HG02571 (cell line): ENCODE results near the gene BUB3.
"Not testable (repeated sequence)": the region's sequence is repeated elsewhere in the genome, so short reads cannot be mapped to it uniquely, and the experiment has no call there.

Source experiments
- ATAC-seq: cut with Tn5 transposase; IDR thresholded peaks from one replicate; pipeline ENCODE4 v1.9.1; 2021; ENCODE audit warnings: mild to moderate bottlenecking, moderate library complexity; ENCODE audit not compliant: unreplicated experiment

Gene BUB3

DNA sequence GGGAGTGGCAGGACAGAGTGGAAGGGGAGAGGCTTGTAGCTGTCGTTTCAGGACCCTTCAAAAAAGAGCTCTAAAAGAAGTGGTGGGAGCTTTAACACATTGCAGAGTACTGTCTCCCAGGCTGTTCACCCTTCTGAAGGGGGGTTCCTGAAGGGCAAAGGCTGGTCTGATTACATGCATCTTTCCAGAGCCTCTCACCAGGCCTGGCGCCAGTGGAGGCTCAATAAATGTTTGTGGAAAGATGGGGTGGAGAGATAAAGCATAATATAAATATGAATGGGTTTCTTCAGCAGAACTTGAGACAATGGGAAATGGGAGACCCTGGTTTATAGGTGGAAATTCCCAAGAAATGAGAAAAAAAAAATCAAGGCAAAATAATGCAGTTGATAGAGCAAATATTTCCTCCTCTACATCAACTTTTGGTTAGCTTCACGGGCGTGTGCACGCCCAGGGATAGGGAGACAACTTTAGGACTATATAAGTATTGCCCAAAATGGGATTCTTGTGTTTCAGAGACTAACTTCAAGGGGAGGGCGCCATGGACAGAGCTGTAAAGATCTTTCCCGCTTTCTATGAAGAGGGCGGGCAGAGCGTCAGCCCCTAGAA lies 613 bp upstream of the BUB3 start:
- no peak for ATAC-seq

DNA sequence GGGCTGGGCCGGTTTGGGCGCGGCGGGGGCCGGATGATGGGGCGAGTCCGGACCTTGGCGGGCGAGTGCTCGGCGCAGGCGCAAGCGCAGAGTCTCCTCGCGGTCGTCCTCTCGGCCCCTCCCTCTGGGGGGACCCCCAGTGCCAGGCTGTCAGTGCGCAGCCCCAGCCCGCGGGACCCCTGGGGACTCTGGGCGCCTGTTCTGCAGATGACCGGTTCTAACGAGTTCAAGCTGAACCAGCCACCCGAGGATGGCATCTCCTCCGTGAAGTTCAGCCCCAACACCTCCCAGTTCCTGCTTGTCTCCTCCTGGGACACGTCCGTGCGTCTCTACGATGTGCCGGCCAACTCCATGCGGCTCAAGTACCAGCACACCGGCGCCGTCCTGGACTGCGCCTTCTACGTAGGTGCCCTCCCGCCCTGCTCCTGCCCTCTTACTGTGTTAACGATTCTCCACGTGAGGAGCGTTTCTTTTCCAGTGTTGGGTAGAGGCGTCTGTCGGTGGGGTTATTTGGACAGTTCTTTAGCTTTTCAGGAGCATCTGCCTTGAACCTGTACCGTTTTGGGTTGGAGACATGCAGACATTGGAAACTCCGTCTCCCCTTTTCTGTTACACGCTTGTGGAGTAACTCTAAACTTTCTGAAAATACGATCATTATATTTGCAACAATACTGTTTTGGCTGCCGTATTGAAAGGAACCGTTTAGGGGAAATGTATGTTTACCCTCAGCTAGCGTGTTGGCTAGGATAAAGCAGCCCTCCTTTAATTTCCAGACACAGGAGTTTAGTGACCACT lies 706 bp downstream of the BUB3 start:
- peak; percentile 43 for ATAC-seq

DNA sequence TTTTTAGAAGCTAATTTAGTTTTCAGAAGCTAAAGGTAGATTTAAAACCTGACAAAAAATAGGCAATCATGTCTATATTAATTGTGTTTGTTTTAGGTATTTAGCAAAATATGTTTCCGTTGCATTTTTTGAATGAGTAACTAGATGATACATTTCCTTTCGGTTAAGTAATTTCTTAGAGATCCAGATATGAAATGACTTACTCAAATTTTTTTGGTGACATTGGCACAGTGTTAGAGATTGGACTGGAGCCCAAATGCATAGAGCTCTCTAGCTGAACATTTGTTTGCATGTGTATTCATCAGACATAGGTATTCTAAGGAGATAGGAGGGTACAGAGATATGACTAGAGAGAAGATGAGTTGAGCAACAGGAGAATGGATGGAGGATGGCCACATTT lies 1.9 kb downstream of the BUB3 start:
- no peak for ATAC-seq

DNA sequence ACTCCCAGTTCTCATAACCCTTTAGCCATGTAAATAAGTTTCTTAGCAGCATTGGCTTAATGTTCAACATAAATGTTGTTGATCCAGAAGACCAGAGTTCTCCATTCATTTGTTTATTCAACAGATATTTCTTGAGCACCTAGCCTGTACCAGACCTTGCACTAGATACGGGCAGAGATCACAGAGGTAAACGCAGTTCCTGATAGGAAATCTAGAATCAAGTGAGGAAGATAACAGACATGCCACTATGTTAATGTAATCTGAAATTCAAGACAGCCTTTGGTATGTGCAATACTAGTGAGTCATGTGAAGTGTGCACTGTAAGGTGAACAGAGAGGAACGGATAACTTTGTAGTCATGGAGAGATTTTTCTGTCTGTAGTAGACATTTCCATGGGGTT lies 3.0 kb downstream of the BUB3 start:
- ATAC-seq = no peak

DNA sequence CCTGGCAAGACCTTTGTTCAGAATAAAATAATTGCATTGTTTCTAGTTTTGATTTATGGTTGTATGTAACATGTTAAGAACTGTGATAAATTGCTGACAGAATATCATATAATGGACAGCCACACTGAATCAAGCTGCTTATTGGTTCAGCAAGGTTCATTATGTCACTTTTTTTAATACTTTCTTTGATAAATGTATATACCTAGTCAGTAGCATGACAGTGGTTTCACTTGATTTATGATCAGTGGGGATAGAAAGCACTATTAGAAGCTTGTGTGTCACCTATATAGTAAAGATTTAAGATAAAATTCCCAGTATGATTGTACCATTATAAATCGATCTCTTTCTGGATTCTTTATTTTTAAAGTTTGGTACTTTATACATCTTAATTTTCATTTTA lies 4.5 kb downstream of the BUB3 start:
- no peak for ATAC-seq

DNA sequence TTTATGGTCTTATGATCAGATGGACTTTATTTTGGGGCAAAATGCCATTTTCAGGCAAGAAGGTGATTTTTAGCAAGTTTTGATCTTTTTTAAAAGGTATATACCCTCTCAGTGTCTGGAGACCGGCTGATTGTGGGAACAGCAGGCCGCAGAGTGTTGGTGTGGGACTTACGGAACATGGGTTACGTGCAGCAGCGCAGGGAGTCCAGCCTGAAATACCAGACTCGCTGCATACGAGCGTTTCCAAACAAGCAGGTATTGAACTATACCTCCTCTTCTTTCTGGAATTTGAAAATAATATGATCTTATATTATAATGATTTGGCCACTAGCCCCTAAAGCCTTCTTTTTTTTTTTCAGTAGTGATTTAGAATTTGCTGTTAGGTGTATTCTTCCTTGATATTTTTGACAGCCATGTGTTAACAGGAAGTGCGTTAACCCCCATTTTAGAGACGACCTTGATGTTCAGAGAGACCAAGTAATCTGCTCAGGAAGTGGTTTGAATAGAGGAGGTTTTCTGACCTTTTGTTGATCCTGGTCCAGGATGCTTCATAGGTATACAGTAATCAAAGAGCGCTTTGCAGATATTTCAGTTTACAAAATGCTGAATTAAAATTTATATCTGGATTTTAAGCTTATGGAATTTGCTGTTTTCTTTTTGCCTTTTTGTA lies 6.2 kb downstream of the BUB3 start:
- no peak for ATAC-seq

DNA sequence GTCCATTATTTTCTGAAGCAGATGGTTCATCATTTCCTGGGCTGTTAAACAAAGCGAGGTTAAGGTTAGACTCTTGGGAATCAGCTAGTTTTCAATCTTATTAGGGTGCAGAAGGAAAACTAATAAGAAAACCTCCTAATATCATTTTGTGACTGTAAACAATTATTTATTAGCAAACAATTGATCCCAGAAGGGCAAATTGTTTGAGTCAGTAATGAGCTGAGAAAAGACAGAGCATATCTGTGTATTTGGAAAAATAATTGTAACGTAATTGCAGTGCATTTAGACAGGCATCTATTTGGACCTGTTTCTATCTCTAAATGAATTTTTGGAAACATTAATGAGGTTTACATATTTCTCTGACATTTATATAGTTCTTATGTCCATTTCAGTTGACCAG lies 10.1 kb downstream of the BUB3 start:
- ATAC-seq = no peak

DNA sequence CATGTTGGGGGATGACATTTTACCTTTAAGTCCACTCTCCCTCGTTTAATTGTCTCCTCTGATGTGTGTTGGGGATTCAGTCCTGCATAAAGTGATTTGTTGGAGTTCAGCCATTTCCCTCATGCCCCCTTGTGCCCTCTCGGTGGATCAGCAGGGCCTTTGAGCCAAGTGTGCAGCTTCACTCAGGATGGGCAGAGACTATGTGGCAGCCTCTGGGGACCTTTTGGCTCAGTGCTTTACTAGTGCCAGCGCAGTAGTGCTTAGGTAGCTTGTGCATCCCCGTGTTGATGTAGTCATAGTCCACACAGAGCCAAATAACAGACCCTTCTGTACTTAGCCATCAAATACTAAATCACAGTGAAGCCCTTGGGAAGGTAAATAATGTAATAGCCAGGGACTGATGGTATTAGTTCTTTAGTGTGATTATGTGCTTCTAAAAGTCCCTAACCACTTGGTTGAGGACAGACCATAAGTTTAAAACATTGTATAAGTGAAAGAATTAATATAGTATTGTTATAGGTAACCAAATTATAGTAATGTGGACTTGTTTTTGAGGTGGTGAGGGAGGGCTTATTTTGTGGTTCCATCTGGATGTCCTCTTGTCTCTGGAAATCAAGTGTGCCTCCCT lies 11.4 kb downstream of the BUB3 start:
- ATAC-seq = no peak

DNA sequence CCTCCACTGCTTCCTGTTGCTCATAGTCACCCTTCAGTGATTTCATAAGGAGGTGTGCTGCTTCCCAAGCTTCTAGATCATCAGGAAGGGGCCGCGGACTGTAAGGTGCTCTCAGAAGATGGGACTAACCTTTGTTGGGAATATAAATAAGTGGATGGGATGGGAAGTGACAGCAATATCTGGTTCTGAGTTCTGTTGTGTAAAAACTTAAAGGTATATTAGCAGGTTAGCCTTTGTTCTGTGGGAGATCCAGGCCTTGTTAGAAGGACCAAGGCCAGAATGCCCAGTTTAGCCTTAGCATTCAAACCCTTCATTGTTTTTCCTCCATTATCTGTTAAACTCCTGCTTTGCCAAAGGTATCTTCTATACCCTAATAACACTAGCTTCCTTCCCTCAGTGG lies 12.4 kb downstream of the BUB3 start:
- ATAC-seq = no peak

DNA sequence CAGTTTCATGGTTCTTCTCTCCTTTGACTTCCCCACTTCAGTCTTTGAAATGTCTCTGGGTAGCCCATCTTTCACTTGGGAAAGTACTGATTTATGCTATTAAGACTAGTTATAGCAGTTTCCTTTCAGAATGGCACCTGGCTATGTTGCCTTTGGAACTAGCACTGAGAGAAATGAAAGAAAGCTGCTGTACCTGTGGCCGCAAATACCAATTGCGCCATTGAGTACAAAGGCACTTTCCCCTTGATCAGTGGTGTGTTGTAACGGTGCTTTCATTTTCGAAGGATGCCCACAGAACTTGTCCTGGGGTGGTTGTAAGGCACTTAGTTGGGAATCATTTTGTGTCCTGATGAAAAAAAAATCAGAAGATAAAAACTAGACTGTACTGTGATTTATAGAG lies 16.8 kb downstream of the BUB3 start:
- ATAC-seq = no peak

DNA sequence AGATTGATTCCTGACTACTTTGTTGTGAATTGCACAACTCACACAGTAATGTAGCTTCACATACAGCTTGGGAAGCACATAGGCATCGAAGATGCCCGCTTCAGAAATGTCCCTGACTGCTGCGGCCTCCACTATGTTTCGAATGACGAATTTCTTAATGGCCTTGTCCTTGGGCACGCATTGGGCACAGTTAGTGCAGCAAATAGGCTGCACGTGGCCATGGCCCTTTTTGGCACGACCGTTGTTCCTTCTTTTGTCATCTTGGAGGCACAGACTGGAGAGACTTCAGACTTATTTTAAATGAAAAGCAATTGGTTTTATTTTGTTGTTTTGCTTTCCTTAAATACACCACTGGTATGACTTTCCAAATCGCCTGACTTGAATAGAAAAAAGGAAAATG lies 17.4 kb downstream of the BUB3 start:
- ATAC-seq = not testable (repeated sequence)

DNA sequence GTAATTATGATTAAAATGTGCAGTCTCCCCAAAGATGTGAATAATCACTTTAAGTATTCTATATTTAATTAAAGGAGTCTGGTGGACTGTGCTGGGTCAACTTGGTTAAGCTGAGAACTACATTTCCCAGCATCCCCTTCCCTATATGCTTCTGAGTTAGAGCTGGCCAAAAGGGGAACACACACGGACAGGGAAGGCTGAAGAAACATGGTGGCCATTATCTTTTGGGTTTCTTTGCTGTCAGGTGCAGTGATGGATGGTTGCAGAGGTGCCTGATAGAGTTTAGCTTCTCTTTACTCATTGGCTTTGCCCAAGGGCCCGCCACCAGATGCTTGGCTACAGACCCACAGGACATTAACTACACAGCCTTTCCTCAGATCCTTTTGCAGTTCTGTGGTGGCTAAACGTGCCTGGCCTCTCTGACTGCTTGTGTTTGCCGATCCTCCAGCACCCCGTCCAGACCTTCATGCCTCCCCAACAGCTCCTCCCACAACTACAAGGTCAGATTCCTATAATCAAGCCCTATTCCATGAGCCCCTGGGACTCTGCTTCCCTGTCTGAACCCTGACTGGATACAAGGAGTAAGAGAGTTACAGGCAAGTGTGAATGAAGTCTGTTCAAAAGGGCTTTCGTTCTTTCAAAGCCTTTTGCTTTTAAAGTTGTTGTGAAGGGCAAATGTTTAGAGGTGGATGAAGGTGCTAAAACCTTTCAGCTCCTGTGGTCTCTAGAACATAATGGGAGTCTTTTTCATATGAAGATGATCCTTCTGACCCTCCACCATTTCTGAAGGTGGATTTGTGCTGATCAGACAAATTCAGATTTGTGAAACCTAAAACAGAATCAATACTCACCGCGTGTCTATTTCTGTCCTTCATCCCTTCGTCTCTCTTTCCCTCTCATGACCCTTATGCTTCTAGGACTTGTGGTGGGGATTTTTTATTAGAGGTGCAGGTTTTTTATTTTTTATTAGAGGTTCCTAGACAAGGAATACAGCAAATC lies 21.5 kb downstream of the BUB3 start:
- ATAC-seq = no peak

DNA sequence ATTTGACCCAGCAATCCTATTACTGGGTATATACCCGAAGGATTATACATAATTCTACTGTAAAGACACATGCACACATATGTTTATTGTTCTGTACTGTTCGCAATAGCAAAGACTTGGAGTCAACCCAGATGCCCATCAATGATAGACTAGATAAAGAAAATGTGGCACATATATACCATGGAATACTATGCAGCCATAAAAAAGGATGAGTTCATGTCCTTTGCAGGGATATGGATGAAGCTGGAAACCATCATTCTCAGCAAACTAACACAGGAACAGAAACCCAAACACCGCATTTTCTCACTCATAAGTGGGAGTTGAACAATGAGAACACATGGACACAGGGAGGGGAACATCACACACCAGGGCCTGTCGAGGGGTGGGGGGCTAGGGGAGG lies 24.2 kb downstream of the BUB3 start:
- ATAC-seq = not testable (repeated sequence)

DNA sequence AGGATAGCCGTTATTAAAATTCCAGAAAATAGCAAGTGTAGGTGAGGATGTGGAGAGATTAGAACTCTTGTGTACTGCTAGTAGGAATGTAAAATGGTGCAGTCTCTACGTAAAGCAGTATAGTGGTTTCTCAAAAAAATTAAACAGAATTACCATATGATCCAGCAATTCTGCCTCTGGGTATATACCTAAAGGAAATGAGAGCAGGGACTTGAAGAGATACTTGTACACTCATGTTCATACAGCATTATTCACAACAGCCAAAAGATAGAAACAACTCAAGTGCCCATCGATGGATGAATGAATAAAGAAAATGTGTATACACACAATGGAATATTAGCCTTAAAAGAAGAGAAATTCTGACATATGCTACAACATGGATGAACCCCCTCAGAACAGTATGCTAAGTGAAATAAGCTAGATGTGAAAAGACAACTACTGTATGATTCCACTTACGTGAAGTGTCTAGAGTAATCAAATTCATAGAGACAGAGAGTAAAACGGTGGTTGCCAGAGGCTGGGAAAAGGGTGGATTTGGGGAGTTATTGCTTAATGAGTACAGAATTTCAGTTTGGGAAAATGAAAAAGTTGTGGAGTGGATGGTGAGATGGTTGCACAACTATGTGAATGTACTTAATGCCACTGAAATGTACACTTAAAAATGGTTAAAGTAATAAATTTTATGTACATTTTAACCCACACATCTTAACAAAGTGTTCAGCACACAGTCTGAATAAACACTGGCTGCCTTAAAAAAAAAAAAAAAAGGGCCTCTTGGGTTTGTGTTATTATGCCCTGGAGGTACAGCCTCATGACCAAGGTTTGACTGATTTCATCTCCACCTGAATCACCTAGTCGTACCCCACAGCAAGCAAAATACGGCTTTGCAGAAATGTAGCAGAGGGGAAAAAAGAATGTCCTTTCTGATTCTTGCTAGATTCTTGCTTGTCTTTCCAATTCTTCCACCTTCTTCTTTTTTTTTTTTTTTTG lies 26.2 kb downstream of the BUB3 start:
- ATAC-seq = no peak

DNA sequence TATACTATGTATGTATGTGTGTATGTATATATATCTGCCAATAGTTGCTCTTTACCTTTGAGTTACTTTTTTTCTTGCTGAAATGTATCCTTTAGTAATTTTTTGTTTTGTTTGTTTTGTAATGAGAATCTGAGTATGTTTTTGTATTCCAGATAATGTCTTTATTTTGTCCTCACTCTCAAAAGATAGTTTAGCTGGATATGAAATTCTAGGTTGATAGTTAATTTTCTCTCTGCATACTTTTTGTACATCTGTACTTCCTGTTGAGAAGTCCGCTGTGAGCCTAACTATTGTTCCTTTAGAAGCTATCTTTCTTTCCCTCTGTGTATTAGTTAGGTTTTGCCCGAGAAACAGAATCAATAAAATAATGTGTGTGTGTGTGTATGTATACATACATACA lies 29.5 kb downstream of the BUB3 start:
- ATAC-seq = no peak

DNA sequence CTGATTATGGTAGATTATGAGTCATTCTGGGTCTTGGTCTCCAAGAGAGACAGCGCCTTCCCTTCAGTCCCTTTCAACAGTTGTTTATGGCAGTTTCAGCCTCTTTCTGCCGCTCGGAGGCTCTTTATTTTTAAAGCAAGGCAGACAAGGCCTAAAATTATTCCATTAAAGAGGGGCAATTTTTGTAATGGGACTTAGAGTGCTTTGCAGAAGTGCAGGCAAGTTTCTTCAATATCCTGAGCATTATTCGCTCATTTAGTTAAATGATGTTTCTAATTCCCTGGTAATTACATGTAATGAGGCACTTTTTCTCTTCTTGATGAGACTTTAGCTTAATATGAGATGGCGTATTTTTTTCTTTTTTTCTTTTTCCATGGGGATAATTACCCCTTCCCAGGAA lies 33.6 kb downstream of the BUB3 start:
- no peak for ATAC-seq

DNA sequence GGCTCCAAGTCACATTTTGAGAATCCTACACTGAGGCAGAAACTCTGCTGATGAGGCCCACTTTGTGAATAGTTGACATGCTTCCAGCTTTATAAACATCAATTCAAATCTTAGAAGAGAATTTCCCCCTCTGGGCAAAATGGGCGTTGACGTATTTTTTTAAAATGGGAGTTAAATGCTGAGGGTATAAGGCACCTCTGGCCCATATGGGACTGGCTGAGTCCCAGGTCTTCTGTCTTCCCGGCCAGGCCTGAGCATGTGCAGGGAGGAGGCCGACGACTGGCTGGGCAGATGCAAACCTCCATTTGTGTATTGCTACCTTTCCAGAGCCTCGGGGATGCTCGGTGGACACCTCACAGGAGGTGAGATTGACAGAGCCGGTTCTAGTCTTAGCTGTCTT lies 37.7 kb downstream of the BUB3 start:
- ATAC-seq = no peak

DNA sequence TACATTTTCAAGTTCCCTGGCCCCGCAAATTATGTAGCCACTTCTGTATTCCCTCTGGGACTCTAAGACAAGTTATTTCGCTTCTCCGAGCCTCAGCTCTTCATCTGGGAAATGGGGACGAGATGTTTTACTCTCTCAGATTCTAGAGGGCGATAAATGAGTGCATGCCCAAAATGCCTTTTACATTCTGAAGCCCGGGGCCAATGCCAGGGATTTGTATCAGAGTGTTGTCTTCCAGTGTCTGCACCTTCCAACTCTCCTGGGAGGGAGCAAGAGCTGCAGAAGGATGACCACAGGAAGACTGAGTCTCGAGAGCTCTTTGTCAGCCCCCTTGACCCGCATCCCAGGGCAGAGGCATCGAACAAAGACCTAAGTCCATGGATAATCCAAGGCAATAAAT lies 39.9 kb downstream of the BUB3 start:
- no peak for ATAC-seq

DNA sequence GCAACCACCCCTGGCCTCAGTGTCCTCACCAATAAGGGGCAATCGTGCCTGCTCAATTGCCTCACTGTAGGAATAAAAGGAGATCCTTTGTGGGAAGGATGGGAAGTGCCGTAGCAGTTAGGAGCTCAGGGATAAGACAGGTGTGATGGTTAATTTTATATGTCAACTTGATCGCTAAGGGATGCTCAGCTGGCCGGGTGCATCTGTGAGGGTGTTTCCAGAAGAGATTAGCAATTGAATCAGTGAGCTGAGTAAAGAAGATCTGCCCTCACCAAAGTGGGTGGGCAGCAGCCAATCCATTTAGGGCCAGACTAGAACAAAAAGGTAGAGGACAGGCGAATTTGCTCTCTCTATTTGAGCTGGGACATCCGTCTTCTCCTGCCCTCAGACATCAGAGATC lies 46.3 kb downstream of the BUB3 start:
- no peak for ATAC-seq
